Natural killer cell treated with Interleukin-12 subunit alpha and Interleukin-12 subunit beta and Interleukin-15 and Interleukin-18, amount 100 ng/mL, for 72 hours (primary cell): Measurements from ENCODE around the gene MFSD6. TPM values are rescaled to one million over a fixed set of nuclear protein-coding genes. Genes with fewer than 3 reads are reported as not detected.
"Not testable (repeated sequence)": the region's sequence is repeated elsewhere in the genome, so short reads cannot be mapped to it uniquely, and the experiment has no call there.

Experiments used
- ATAC-seq, 2 donors: fragments of 150-1000 bp; cut with Tn5 transposase in 1 of 2; sonication (Bioruptor Pico), chemical (Tn5 transposase) in 1 of 2; 2 replicates each; pipeline ENCODE4 v1.10.0; 2021
- DNase-seq: peaks from one replicate; pipeline ENCODE4 v3.0.0; 2022; ENCODE audit warnings: low spot score
- H3K27ac Mint-ChIP-seq, 2 donors: 1 replicate in 1 of 2; 2 replicates in 1 of 2; pipeline ENCODE4 v1.8.0; 2022; ENCODE audit warnings: mixed read lengths in 2 of 2, mild to moderate bottlenecking in 1 of 2, moderate library complexity in 1 of 2
- H3K27me3 Mint-ChIP-seq, 2 donors: 1 replicate in 1 of 2; 2 replicates in 1 of 2; pipeline ENCODE4 v1.8.0; 2022; ENCODE audit warnings: mixed read lengths in 2 of 2
- H3K36me3 Mint-ChIP-seq: one replicate; pipeline ENCODE4 v1.8.0; 2022; ENCODE audit warnings: mixed read lengths
- H3K4me1 Mint-ChIP-seq, 2 donors: 1 replicate in 1 of 2; 2 replicates in 1 of 2; pipeline ENCODE4 v1.8.0; 2022; ENCODE audit warnings: low read depth in 2 of 2, mixed read lengths in 2 of 2, mild to moderate bottlenecking in 1 of 2
- H3K4me3 Mint-ChIP-seq: one replicate; pipeline ENCODE4 v1.8.0; 2022; ENCODE audit warnings: mixed read lengths
- H3K9me3 Mint-ChIP-seq: 2 replicates; pipeline ENCODE4 v1.8.0; 2022; ENCODE audit warnings: mixed read lengths
- total RNA-seq, 2 donors: library from RNA; stranded (reverse); gene quantifications; one replicate each; pipeline ENCODE4 v1.2.3, GENCODE V29; 2022

The MFSD6 gene
- 10 to 100 TPM; 44.9 to 48.1 TPM for total RNA-seq

GRCh38 chr2:190407662-190408537, at the start of gene MFSD6:
Gene MFSD6 (plus strand): TSS chr2:190408355. CDS start chr2:190436030, 27,675 bp downstream.
- peak within 1 kb of the TSS; percentile 76 to 82 for H3K27ac Mint-ChIP-seq
- H3K36me3 Mint-ChIP-seq, result no peaks in the 10 kb centered on the region
- no peaks in the 10 kb centered on the region for H3K27me3 Mint-ChIP-seq
- peaks cover 15 to 22% of the 10 kb centered on the region in 2 donors for H3K4me1 Mint-ChIP-seq
- peak; percentile 69 for DNase-seq
- ATAC-seq, result peak; percentile 83 to 84
- peak within 1 kb of the TSS; percentile 88 for H3K4me3 Mint-ChIP-seq
- no peaks in the 10 kb centered on the region for H3K9me3 Mint-ChIP-seq

- not testable (repeated sequence) for H3K36me3 Mint-ChIP-seq
- Mint-ChIP-seq H3K4me1 (peaks cover 9 to 22% of the 10 kb centered on the region in 2 donors), H3K27ac (peak overlapping the region in 1 of 2 donors; percentile 96)
These were observed 49.3 kb upstream of the MFSD6 start for GRCh38 chr2:190358655-190359448.

DNA sequence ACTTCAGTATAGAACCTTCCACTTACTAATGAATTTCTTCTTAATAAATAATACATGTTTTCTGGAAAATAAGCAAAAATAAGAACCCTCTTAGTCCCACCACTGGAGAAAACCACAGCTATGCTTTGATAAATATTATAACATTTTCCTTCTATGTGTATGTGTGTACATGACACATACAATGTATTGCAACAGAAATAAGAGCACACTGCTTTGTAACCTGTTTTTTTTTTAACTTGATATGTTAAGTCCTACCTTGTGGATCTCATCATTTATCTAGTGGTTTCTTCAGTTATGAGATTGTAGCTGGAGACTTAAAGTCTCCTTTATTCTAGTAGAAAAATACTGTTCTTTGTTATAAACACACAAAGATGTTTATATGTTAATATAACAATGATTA, 47.6 kb upstream of the MFSD6 start:
- Mint-ChIP-seq H3K4me1 (peaks cover 9 to 19% of the 10 kb centered on the region in 2 donors), H3K4me3 (peak overlapping the region; percentile 89), H3K36me3 (no peaks in the 10 kb centered on the region), H3K27ac (peak overlapping the region in 1 of 2 donors; percentile 96), H3K9me3 (no peaks in the 10 kb centered on the region), H3K27me3 (no peaks in the 10 kb centered on the region)
- no peak for DNase-seq
- ATAC-seq, result no peak

More at GRCh38 chr2:190358655-190359448, 49.3 kb upstream of the MFSD6 start:
- not testable (repeated sequence) for DNase-seq, H3K9me3 Mint-ChIP-seq, H3K27me3 Mint-ChIP-seq, H3K4me3 Mint-ChIP-seq, ATAC-seq

DNA sequence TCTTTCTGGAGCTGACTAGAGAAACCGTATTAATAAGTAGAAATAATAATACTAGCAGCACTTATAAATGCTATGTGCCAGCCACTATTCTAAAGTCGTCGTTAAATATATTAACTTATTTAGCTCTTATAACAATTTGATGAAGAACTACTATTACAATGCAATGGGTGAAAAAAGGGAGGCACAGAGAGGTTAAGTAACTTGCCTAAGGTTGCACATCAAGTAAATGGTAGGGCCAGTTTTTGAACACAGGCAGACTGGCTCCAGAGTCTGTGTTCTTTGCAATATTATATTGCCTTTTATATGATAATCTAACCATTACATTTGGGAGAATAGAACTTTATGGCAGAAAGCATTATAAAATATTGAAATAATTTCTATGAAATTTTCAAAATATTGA, 47.2 kb upstream of the MFSD6 start:
- no peaks in the 10 kb centered on the region for H3K27me3 Mint-ChIP-seq
- DNase-seq, result no peak
- peak overlapping the region in 1 of 2 donors; percentile 96 for H3K27ac Mint-ChIP-seq
- H3K36me3 Mint-ChIP-seq, result no peaks in the 10 kb centered on the region
- no peak for ATAC-seq
- peaks cover 9 to 19% of the 10 kb centered on the region in 2 donors for H3K4me1 Mint-ChIP-seq
- no peak overlapping the region for H3K4me3 Mint-ChIP-seq
- no peaks in the 10 kb centered on the region for H3K9me3 Mint-ChIP-seq

DNA sequence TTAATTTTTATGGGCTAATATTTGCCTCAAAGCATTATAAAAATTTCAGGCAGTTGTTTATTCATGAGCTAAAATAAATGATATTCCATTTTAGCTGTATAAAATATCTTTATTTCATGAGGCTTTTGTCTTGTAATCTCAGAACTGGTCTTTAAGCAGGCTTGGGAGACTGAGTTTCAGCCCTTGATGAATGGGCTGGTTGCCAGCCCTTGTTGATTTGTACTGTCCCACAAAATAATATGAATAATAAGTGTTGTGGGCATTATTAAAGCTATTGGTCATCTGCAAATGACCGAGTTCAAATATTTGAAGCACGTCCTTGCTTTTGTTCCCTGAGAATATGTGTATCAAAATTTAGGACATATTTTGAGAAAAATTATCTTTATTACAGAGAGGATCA, 46.6 kb upstream of the MFSD6 start:
- Mint-ChIP-seq H3K27me3 (no peaks in the 10 kb centered on the region), H3K4me1 (peaks cover 9 to 19% of the 10 kb centered on the region in 2 donors), H3K9me3 (no peaks in the 10 kb centered on the region), H3K4me3 (no peak overlapping the region), H3K36me3 (no peaks in the 10 kb centered on the region), H3K27ac (no peak overlapping the region)
- no peak for ATAC-seq
- no peak for DNase-seq

- H3K27ac Mint-ChIP-seq, result no peak overlapping the region
- no peak overlapping the region for H3K4me3 Mint-ChIP-seq
- no peaks in the 10 kb centered on the region for H3K9me3 Mint-ChIP-seq
- DNase-seq, result no peak
- no peaks in the 10 kb centered on the region for H3K36me3 Mint-ChIP-seq
- H3K4me1 Mint-ChIP-seq, result peaks cover 9 to 19% of the 10 kb centered on the region in 2 donors
- H3K27me3 Mint-ChIP-seq, result no peaks in the 10 kb centered on the region
- no peak for ATAC-seq
These were observed 45.3 kb upstream of the MFSD6 start for GRCh38 chr2:190362894-190363293.

DNA sequence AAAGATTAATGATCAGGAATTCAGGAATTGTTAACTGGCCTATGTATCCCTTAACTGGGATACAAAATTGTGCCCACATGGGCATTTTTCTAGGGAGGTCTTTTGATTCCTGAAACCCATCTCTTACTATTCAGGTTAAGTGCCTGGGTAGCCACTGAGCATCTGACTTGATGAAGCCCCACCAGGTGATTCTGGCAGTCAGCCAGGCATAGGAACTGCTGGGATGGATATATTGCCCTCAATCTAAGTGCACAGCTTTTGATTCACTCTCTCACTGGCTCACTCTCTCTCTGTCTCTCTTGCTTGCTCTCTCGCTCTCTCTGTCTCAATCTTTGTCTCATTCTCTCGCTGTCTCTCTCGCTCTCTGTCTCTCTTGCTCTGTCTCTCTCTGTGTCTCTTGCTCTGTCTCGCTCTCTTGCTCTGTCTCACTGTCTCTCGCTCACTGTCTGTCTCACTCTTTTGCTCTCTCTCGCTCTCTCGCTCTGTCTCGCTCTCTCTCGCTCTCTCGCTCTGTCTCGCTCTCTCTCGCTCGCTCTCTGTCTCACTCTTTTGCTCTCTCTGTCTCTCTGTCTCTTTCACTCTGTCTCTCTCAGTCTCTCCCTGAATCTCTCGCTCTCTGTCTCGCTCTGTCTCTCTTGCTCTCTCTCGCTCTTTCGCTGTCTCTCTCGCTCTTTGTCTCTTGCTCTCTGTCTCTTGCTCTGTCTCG, 42.5 kb upstream of the MFSD6 start:
- peaks cover 0 to 3% of the 10 kb centered on the region in 2 donors for H3K4me1 Mint-ChIP-seq
- H3K27ac Mint-ChIP-seq, result no peak overlapping the region
- H3K27me3 Mint-ChIP-seq, result no peaks in the 10 kb centered on the region
- ATAC-seq (no peak), DNase-seq (no peak)
- H3K4me3 Mint-ChIP-seq, result no peak overlapping the region
- H3K9me3 Mint-ChIP-seq, result no peaks in the 10 kb centered on the region
- no peaks in the 10 kb centered on the region for H3K36me3 Mint-ChIP-seq

DNA sequence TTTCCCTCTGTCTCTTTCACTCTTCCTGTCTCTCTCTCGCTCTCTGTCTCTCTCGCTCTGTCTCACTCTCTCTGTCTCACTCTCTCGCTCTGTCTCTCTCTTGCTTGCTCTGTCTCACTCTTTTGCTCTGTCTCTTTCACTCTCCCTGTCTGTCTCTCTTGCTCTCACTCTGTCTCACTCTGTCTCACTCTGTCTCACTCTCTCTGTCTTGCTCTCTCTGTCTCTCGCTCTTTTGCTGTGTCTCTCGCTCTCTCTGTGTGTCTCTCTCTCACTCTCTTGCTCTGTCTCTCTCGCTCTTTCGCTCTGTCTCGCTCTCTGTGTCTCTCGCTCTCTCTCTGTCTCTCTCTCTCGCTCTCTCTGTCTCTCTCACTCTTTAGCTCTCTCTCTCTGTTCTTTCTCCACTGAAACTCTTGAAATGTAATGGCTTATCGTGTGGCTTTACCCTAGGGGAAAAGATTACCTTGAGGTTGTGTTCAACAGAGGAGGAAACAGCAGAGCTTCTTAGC, 41.9 kb upstream of the MFSD6 start:
- no peak overlapping the region for H3K27ac Mint-ChIP-seq
- no peak for DNase-seq
- no peaks in the 10 kb centered on the region for H3K9me3 Mint-ChIP-seq
- H3K36me3 Mint-ChIP-seq, result no peaks in the 10 kb centered on the region
- peaks cover 0 to 3% of the 10 kb centered on the region in 2 donors for H3K4me1 Mint-ChIP-seq
- H3K4me3 Mint-ChIP-seq, result no peak overlapping the region
- peak in 1 of 2 donors; percentile 50 for ATAC-seq
- H3K27me3 Mint-ChIP-seq, result no peaks in the 10 kb centered on the region

- DNase-seq, result no peak
- Mint-ChIP-seq H3K4me1 (peaks cover 0 to under 1% of the 10 kb centered on the region in 2 donors), H3K4me3 (no peak overlapping the region), H3K36me3 (no peaks in the 10 kb centered on the region), H3K27me3 (no peaks in the 10 kb centered on the region), H3K27ac (no peak overlapping the region), H3K9me3 (no peaks in the 10 kb centered on the region)
- ATAC-seq, result no peak
These were observed 41.1 kb upstream of the MFSD6 start for GRCh38 chr2:190367091-190367490.

DNA sequence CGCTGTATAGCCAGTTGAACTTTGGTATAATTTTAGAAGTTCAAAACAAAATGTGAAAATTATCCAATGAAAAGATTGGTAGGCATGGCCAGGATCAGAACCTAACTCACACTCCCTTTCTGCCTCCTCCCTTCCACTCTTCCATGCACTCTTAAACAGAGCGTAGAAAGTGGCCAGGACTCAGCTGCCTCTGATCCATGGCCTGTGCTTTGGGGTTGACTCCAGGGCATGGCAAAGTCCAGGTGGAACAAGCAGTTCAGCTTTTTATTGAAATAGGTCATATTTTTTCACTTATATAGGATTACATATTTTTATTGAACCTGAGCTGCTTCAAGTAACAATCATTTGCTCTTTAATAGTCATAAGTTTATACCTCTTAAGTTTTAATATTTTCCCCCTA, 38.5 kb upstream of the MFSD6 start:
- Mint-ChIP-seq H3K36me3 (no peaks in the 10 kb centered on the region), H3K4me1 (no peaks in the 10 kb centered on the region), H3K27ac (no peak overlapping the region), H3K4me3 (no peak overlapping the region), H3K9me3 (no peaks in the 10 kb centered on the region), H3K27me3 (no peaks in the 10 kb centered on the region)
- ATAC-seq, result no peak
- no peak for DNase-seq

GRCh38 chr2:190376083-190376482, 32.1 kb upstream of the MFSD6 start:
- H3K4me1 Mint-ChIP-seq, result no peaks in the 10 kb centered on the region
- H3K27ac Mint-ChIP-seq, result no peak overlapping the region

DNA sequence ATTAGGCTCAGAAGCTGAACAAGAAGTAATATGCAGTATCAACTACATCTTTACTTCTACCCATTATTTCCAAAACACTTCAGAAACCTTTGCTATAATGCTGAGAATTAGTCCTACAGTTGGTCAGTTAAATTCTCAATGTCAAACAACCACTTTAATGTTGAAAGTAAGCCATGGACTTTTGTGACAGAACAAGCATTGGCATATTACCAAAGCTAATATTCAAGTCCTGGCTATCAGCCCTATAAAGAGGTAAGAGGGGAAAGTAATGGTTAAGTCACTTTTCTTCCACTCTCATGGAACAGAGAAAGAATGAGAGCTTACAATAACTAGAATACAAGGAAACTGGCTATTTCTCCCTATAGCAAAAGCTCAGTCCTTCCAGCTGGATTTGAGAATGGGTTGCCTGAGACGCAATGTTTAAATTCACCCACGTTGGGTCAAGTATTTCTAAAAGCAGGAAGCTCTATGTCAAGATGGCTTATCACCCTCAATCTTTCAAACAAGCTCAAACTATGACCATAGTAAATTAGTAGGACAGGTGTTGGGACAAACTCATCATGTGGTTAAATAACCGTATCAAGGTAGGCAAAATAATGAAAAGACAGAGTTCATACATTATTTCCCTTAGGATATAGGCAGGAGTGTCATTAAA, 31.4 kb upstream of the MFSD6 start:
- Mint-ChIP-seq H3K27me3 (peaks cover 0 to 2% of the 10 kb centered on the region in 2 donors), H3K4me1 (no peaks in the 10 kb centered on the region), H3K36me3 (no peaks in the 10 kb centered on the region), H3K9me3 (no peaks in the 10 kb centered on the region), H3K4me3 (no peak overlapping the region), H3K27ac (no peak overlapping the region)
- ATAC-seq, result no peak
- DNase-seq, result no peak

More at GRCh38 chr2:190376083-190376482, 32.1 kb upstream of the MFSD6 start:
- Mint-ChIP-seq H3K36me3 (no peaks in the 10 kb centered on the region), H3K4me3 (no peak overlapping the region), H3K27me3 (peaks cover 0 to 2% of the 10 kb centered on the region in 2 donors), H3K9me3 (no peaks in the 10 kb centered on the region)
- DNase-seq (no peak), ATAC-seq (no peak)

DNA sequence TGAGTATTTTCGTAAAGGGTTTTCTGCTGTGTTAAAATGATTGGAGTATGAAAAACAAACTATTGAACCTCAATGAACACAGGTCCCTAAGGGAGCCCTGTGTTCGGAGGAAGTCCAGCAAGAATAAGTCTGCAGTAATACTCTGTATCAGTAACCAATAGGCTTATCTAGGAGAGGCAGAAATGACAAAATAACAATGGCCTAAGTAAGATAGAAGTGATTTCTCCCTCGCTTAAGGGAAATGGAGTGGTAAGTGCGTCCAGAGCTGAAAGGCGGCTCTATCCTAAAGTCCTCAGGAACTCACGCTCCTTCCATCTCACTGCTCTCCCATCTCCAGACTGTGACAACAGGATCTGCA, 29.3 kb upstream of the MFSD6 start:
- Mint-ChIP-seq H3K27me3 (peaks cover 0 to 2% of the 10 kb centered on the region in 2 donors), H3K4me1 (no peaks in the 10 kb centered on the region), H3K36me3 (no peaks in the 10 kb centered on the region), H3K9me3 (no peaks in the 10 kb centered on the region), H3K4me3 (no peak overlapping the region), H3K27ac (no peak overlapping the region)
- DNase-seq (no peak), ATAC-seq (no peak)
